Natural killer cell (primary cell): Measurements from ENCODE around the gene RPL39L. TPM values are rescaled to one million over a fixed set of nuclear protein-coding genes. Genes with fewer than 3 reads are reported as not detected.

ENCODE experiments used
- ATAC-seq, 3 donors: fragments of 150-1000 bp in 2 of 3; fragments of 200-7000 bp in 1 of 3; cut with Tn5 transposase; 1 replicate in 1 of 3; 2 replicates in 2 of 3; pipeline ENCODE4 v1.10.0; 2021; ENCODE audit warnings: mild to moderate bottlenecking in 2 of 3, moderate library complexity in 2 of 3
- DNase-seq, 2 donors: peaks; one replicate each; pipeline versions ENCODE4 v3.0.0 to v3.0.0-alpha.2; 2013 to 2021; ENCODE audit warnings: mixed read lengths in 1 of 2
- H3K27ac ChIP-seq: one replicate; pipeline ENCODE4 v1.5.1; 2013; ENCODE audit warnings: mild to moderate bottlenecking, low read length
- H3K27me3 ChIP-seq: one replicate; pipeline ENCODE4 v1.6.1; 2013; ENCODE audit warnings: low read length; ENCODE audit not compliant: control insufficient read depth, insufficient read depth
- H3K36me3 ChIP-seq: one replicate; pipeline ENCODE4 v1.6.1; 2013; ENCODE audit warnings: low read length; ENCODE audit not compliant: control insufficient read depth, insufficient read depth
- H3K4me1 ChIP-seq: one replicate; pipeline ENCODE4 v1.6.1; 2013; ENCODE audit warnings: low read length; ENCODE audit not compliant: control insufficient read depth, insufficient read depth
- H3K4me3 ChIP-seq: one replicate; pipeline ENCODE4 v1.5.1; 2013; ENCODE audit warnings: low read length
- H3K9me3 ChIP-seq: one replicate; pipeline ENCODE4 v1.6.1; 2013; ENCODE audit warnings: low read length; ENCODE audit not compliant: control insufficient read depth, insufficient read depth
- H3K27ac Mint-ChIP-seq, 2 donors: one replicate each; pipeline ENCODE4 v1.8.0; 2022; ENCODE audit warnings: mild to moderate bottlenecking in 2 of 2, mixed read lengths in 2 of 2, moderate library complexity in 1 of 2
- H3K27me3 Mint-ChIP-seq, 2 donors: one replicate each; pipeline ENCODE4 v1.8.0; 2022; ENCODE audit warnings: low read depth in 2 of 2, mixed read lengths in 2 of 2
- H3K36me3 Mint-ChIP-seq: one replicate; pipeline ENCODE4 v1.8.0; 2022; ENCODE audit warnings: mixed read lengths
- H3K4me1 Mint-ChIP-seq, 2 donors: one replicate each; pipeline ENCODE4 v1.8.0; 2022; ENCODE audit warnings: mixed read lengths in 2 of 2
- H3K4me3 Mint-ChIP-seq: one replicate; pipeline ENCODE4 v1.8.0; 2022; ENCODE audit warnings: mild to moderate bottlenecking, moderate library complexity, mixed read lengths
- H3K9me3 Mint-ChIP-seq, 2 donors: one replicate each; pipeline ENCODE4 v1.8.0; 2022; ENCODE audit warnings: mixed read lengths in 2 of 2
- CTCF ChIP-seq: fragments of 200-600 bp; IDR thresholded peaks from one replicate; pipeline ENCODE4 v1.8.0; 2022; ENCODE audit warnings: antibody characterized with exemption
- WGBS: methylation state at CpG from one replicate; pipeline ENCODE4 v1.1.7; 2013; ENCODE audit warnings: missing lambda C conversion rate; ENCODE audit not compliant: insufficient coverage; 5-methylcytosine and 5-hydroxymethylcytosine counted together
- intact Hi-C: fragments of 100-400 bp; cut with micrococcal nuclease; formaldehyde crosslinking; loops from one replicate; pipeline ENCODE4 v1.14.2; 2022
- total RNA-seq, 4 donors: library from RNA; stranded (reverse); fragments of 120-200 nt in 1 of 4; gene quantifications; one replicate each; pipeline versions ENCODE4 v1.2.3 to v1.2.4, GENCODE V29; 2013 to 2022

Gene RPL39L
- total RNA-seq, 3 donors from 2014 or later (not counting 1 experiment from before 2014, with no cell fraction given): 3.1 to 6.6 (median 4.3) TPM

GRCh38 chr3:187131981-187132380, 7.3 kb downstream of the RPL39L start:
- H3K4me3 Mint-ChIP-seq: no peak overlapping the region
- 98% methylated on average over 3 of the region's 3 CpGs for WGBS
- no peak for TF ChIP-seq CTCF
- H3K4me1 ChIP-seq: peaks cover 13% of the 10 kb centered on the region
- no peak for DNase-seq
- H3K4me3 ChIP-seq: no peak overlapping the region
- peaks cover 0 to 6% of the 10 kb centered on the region in 2 donors for H3K9me3 Mint-ChIP-seq
- no peak overlapping the region for H3K27ac ChIP-seq
- H3K4me1 Mint-ChIP-seq: peaks cover 45 to 57% of the 10 kb centered on the region in 2 donors
- intact Hi-C loops: loop anchor here (5.0 to 10.0 kb wide), 2 partner anchors 350 to 557 kb away; partner anchors contain the start of genes DNAJB11 and EIF4A2
- no peaks in the 10 kb centered on the region for H3K27me3 ChIP-seq
- ATAC-seq: no peak
- H3K27me3 Mint-ChIP-seq: no peaks in the 10 kb centered on the region
- H3K9me3 ChIP-seq: no peaks in the 10 kb centered on the region
- H3K36me3 ChIP-seq: no peaks in the 10 kb centered on the region
- H3K27ac Mint-ChIP-seq: peak overlapping the region; percentile 99
- peaks cover 12% of the 10 kb centered on the region for H3K36me3 Mint-ChIP-seq

DNA sequence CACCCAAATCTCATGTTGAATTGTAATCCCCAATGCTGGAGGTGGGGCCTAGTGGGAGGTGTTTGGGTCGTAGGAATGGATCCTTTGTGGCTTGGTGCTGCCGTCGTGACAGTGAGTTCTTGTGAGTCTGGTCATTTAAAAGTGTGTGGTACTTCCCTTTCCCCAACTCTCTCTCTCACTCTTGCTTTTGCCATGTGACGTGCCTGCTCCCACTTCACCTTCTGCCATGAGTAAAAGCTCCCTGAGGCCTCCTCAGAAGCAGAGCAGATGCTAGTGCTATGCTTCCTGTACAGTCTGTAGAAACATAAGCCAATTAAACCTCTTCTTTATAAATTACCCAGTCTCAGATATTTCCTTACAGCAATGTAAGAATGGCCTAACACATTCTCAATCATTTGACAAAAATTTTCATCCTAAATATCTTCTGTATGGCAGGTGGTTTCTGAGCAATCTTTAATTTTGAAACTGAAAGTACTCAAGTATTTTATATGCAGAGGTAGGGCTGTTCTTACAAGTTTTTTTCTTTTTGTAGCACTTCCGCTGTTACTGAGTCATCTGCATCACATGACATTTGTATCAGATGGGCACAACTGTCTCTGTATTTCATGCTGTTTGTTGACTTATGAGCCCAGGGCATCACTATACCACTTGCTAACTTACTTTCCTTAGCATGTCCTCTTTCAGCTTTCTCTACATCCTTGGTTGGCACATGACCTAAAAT, 8.8 kb downstream of the RPL39L start:
- Mint-ChIP-seq H3K27ac (peak overlapping the region; percentile 99), H3K9me3 (peaks cover 0 to 6% of the 10 kb centered on the region in 2 donors), H3K27me3 (no peaks in the 10 kb centered on the region), H3K4me1 (peaks cover 47 to 50% of the 10 kb centered on the region in 2 donors), H3K36me3 (peaks cover 9% of the 10 kb centered on the region), H3K4me3 (peak overlapping the region; percentile 71)
- Histone ChIP-seq H3K4me1 (peaks cover 13% of the 10 kb centered on the region), H3K27me3 (no peaks in the 10 kb centered on the region), H3K9me3 (no peaks in the 10 kb centered on the region), H3K4me3 (no peak overlapping the region), H3K27ac (peak overlapping the region; percentile 93), H3K36me3 (no peaks in the 10 kb centered on the region)
- ATAC-seq (peak; percentile 89 to 97 (median 96)), DNase-seq (peak in 1 of 2 donors; percentile 88)
- TF ChIP-seq CTCF: no peak
- 13% methylated on average over 2 of the region's 5 CpGs for WGBS
- intact Hi-C loops: loop anchor here (1.0 to 10.0 kb wide), 3 partner anchors 9 to 556 kb away; partner anchors contain the start of genes DNAJB11, EIF4A2 and RPL39L

GRCh38 chr3:187125319-187126031, 13.8 kb downstream of the RPL39L start:
- TF ChIP-seq CTCF: no peak
- Histone ChIP-seq H3K36me3 (no peaks in the 10 kb centered on the region), H3K4me3 (no peak overlapping the region), H3K27ac (no peak overlapping the region), H3K4me1 (peaks cover 4% of the 10 kb centered on the region), H3K27me3 (no peaks in the 10 kb centered on the region), H3K9me3 (no peaks in the 10 kb centered on the region)
- DNase-seq (no peak), ATAC-seq (no peak)
- intact Hi-C loops: no loop called here
- Mint-ChIP-seq H3K27me3 (no peaks in the 10 kb centered on the region), H3K36me3 (peaks cover 3% of the 10 kb centered on the region), H3K27ac (peak overlapping the region in 1 of 2 donors; percentile 42), H3K4me1 (peaks cover 19 to 23% of the 10 kb centered on the region in 2 donors), H3K4me3 (no peak overlapping the region), H3K9me3 (peaks cover 0 to 2% of the 10 kb centered on the region in 2 donors)
- 68% methylated on average over 5 of the region's 6 CpGs for WGBS
